ENCODE results near the gene VIPAS39.

VIPAS39 gene

DNA sequence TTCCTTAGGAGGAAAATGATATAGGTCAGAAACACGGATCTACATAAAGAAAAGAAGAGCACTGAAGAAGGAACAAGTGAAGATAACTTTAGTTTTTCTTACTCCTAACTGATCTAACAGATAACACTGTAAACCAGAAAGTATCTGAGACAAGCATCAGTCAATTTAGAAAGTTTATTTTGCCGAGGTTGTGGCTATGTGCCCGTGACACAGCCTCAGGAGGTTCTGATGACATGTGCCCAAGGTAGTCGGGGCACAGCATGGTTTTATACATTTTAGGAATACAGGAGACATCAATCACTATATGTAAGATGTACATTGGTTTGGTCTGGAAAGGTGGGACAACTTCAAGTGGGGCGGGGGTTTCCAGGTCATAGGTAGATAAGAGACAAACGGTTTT, 57.2 kb downstream of the VIPAS39 start:
- DNase-seq = no peak

DNA sequence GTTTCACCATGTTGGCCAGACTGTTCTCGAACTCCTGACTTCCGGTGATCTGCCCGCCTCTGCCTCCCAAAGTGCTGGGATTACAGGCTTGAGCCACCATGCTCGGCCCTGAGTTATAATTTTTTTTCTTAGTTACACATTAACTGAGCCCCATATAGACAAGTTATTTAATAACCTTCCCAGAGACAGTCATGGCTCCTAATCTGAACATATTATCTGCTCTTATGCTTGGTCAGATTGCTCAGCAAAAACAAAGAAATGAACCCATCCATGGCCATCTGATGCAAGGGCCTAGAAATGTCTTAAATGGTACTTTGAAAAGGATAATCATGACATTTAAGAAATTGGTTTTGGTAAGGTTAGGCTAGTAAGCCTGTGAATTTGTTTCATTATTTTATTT, 67.2 kb downstream of the VIPAS39 start:
- no peak for DNase-seq

DNA sequence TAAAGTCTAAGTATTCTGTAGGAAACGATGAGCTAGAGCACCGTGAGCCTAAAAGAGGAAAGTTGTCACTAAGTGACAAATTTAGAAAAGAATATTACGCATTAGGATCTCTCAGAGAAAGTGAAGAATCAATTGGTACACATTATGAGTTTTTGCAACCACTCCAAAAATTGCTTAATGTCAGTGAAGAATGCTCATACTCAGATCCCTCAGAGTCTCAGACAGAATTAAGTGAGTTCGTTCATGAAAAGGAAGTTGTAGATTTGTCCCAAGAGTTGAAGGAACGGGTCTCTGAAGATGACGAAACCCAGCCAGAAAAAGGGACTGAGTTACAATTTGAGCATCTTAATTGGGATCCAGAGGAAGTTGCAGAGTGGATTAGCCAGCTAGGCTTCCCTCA, 78.7 kb downstream of the VIPAS39 start:
- no peak for DNase-seq

DNA sequence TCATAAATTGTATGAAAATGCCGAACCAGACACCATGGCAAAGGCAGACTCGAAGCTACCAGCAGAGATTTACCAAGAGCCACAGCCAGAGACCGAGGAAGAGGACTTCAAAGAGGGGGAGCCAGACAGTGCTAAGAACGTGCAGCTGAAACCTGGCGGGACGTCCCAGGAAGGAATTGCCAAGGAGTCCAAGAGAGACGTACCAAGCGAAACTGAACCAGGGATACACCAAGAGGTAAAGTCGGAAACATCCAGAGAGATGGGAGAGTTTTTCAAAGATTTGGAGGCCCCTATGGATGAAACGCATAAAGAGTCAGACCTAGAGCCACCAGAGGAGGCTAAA, 79.9 kb downstream of the VIPAS39 start:
- no peak for DNase-seq

DNA sequence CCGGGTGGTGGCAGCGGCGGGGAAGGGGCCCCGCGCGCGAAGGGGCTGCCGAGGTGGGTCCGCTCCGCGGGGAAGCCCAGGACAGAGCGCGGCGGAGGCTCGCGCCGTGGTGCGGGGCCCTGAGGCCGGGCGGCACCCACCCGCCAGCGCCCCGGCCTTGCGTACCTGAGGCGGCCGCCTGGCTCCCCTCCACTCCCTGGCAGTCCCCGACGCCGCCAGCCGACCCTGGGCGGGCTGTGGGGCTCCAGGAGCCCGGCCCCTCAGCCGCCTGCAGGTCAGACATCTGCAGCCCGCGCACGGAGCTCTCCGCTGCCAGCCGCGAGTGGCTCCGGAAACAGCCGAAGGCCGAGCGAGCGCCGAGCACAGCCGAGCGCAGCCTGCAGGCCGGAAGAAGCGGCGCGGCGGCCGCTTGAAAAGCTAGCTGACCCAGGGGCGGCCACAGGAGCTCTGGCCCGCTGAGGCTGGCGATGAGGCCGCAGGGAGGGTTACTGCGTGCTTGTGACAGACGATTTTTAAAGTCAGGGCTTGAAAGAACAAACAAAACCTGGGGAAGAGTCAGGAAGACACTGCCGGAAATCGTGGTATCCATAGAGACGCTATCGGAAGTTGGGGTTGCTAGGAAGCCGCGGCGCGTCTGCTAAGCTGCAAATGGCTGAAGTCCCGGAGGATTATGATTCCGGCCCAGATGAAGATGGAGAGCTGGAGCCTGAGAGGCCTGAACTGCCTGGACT, 80.5 kb downstream of the VIPAS39 start, which contains the start of the genes SAMD15 and TMED8:
SAMD15 (plus strand) TSS at position 609 of the 731 bp plus-strand sequence; CDS start at position 649, 40 bp downstream.
TMED8 (minus strand) TSS at position 324 of the 731 bp plus-strand sequence; CDS start at position 283, 41 bp downstream.
- peak; percentile 80 for DNase-seq
